ENCODE results near the gene CSGALNACT2.

DNA sequence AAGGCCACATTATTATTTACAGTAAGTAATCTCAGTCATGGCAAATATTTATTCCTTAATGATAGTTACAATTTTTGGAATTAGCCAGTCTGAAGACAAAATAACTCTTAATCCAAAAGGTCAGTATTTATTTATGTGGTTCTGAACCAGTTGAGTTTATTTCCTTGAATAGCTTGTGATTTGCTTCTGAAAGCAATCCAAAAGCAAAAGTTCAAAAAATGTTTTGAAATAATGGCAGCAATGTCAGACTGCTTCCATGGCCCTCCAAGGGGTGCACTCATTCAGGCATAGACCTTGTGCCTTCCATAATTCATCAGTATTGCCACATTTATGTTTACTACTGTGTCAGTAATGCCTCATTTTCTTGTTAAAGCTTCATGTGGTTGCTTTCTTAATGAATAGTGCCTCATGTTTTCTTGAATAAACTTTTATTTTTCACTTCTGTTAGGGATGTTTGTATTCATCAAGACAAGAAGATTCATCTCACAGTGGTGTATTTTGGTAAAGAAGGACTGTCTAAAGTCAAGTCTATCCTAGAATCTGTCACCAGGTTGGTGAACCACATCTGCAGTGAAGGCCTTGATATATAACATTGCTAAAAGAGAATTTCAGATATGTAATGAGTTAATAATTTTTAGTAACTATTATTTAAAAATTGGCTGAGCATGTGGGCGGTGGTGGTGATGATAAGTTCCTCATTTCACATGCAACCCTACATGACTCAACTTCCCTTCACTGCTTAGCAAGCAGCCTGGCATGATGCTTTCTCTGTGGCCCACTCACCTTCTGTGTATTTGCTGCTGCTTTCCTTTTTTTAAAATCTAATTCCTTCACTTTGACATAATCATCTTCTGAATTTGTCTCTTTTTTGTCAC lies 22.0 kb downstream of the CSGALNACT2 start:
- TF ChIP-seq POLR2AphosphoS5 (IDR thresholded peaks at IDR 0.05) (no peak), CTCF (IDR thresholded peaks at IDR 0.05) (no peak)
